Measurements from ENCODE around the gene UBE2U. TPM values are rescaled to one million over a fixed set of nuclear protein-coding genes. Genes with fewer than 3 reads are reported as not detected.

The UBE2U gene
- total RNA-seq, 1 donor from 2014 or later, result not detected

DNA sequence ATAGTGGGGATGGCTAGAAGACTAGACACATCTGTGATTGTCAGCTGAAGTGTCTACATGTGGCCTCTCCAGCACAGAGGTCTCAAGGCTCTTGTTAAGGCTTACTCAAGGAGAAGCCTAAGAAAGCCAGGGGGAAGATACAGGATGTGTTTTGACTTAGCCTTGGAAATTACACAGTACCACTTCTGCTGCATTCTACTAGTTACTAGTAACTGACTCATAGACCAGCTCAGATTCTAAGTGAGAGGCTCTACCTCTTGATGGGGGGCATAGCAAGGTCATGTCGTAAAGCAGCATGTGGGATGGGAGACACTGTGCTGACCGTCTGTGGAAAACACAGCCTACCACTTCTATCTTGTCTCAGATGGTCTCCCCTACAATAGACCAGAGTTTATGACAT, 99.5 kb downstream of the UBE2U start:
- TF ChIP-seq, protein P1, sequence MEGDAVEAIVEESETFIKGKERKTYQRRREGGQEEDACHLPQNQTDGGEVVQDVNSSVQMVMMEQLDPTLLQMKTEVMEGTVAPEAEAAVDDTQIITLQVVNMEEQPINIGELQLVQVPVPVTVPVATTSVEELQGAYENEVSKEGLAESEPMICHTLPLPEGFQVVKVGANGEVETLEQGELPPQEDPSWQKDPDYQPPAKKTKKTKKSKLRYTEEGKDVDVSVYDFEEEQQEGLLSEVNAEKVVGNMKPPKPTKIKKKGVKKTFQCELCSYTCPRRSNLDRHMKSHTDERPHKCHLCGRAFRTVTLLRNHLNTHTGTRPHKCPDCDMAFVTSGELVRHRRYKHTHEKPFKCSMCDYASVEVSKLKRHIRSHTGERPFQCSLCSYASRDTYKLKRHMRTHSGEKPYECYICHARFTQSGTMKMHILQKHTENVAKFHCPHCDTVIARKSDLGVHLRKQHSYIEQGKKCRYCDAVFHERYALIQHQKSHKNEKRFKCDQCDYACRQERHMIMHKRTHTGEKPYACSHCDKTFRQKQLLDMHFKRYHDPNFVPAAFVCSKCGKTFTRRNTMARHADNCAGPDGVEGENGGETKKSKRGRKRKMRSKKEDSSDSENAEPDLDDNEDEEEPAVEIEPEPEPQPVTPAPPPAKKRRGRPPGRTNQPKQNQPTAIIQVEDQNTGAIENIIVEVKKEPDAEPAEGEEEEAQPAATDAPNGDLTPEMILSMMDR (IDR thresholded peaks at IDR 0.05), result no peak
- Histone ChIP-seq H3K27me3 (no peaks in the 10 kb centered on the region), H3K27ac (no peak overlapping the region), H3K36me3 (no peaks in the 10 kb centered on the region), H3K4me1 (no peaks in the 10 kb centered on the region), H3K4me3 (no peak overlapping the region), H3K9me3 (no peaks in the 10 kb centered on the region)
- intact Hi-C loops (cut with DNase I), result no loop called here
- no peak for DNase-seq (ENCODE audit: low spot score in 2 of 2)

DNA sequence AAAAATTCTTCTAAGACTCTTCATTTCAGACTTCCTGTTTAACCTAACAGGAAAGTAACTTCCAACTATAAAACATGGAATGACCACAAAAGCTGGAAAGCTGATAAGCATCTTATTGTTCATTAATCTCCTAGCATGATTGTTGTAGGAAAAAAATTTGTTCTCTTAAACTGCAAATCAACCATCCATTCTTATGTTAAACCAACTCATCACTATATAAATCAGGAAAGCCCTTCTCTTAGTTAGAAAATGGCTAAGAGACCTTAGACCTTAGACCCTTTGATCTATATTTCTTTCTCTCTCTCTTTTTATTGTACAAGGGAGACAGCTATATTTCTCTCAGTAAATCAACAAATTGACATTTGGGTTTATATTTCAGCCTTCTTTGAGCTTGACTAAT, 101.4 kb downstream of the UBE2U start:
- no peaks in the 10 kb centered on the region for H3K36me3 ChIP-seq
- no peaks in the 10 kb centered on the region for H3K27me3 ChIP-seq
- H3K9me3 ChIP-seq, result no peaks in the 10 kb centered on the region
- TF ChIP-seq, protein P1 (IDR thresholded peaks at IDR 0.05), result no peak
- DNase-seq (ENCODE audit: low spot score in 2 of 2), result no peak
- H3K4me3 ChIP-seq, result no peak overlapping the region
- H3K27ac ChIP-seq, result no peak overlapping the region
- no peaks in the 10 kb centered on the region for H3K4me1 ChIP-seq
- intact Hi-C loops (cut with DNase I), result no loop called here

DNA sequence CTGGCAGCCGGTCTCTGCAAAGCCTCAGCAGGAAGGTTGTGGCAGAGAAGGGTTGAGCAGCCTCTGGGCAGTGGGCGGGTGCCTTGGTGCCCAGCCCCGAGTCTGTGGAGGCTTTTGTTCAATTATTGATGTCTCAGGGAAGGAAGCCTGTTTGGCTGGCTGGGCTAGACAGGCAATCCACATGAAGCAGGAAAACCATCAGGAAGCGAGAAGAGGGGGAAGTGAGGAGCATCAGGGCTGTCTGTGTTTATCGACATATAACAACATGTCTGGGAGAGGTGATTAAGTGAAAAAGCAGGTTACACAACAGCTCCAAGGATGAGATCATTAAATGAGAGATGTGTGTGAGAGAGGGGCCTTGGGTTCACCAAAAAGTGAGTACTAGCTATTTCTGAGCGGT, 105.4 kb downstream of the UBE2U start:
- DNase-seq (ENCODE audit: low spot score in 2 of 2), result no peak
- Histone ChIP-seq H3K4me1 (no peaks in the 10 kb centered on the region), H3K9me3 (no peaks in the 10 kb centered on the region), H3K36me3 (no peaks in the 10 kb centered on the region), H3K4me3 (no peak overlapping the region), H3K27ac (no peak overlapping the region), H3K27me3 (no peaks in the 10 kb centered on the region)
- intact Hi-C loops (cut with DNase I), result no loop called here
- TF ChIP-seq, protein P1 (IDR thresholded peaks at IDR 0.05), result no peak

DNA sequence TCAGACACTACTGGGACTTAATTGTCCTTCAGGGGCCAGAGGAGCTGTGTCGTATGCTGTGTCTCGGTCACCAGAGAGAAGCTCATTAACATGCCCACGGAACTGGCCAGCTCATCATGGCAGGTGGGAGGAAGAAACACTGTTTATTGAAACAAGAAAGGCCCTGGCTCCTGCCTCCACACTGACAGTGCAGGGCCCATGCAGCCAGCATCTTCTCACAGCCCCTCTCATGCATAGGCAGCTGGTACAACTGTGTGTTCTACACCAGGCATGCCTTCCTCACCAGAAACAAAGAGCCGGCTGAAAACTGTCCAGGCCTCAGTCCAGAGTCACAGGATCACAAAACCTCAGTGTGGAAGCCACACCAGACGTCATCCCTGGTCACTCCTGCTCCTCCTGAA, 106.0 kb downstream of the UBE2U start:
- DNase-seq (ENCODE audit: low spot score in 2 of 2), result no peak
- Histone ChIP-seq H3K27me3 (no peaks in the 10 kb centered on the region), H3K4me1 (no peaks in the 10 kb centered on the region), H3K36me3 (no peaks in the 10 kb centered on the region), H3K27ac (no peak overlapping the region), H3K4me3 (no peak overlapping the region), H3K9me3 (no peaks in the 10 kb centered on the region)
- TF ChIP-seq, protein P1 (IDR thresholded peaks at IDR 0.05), result no peak
- intact Hi-C loops (cut with DNase I), result no loop called here

DNA sequence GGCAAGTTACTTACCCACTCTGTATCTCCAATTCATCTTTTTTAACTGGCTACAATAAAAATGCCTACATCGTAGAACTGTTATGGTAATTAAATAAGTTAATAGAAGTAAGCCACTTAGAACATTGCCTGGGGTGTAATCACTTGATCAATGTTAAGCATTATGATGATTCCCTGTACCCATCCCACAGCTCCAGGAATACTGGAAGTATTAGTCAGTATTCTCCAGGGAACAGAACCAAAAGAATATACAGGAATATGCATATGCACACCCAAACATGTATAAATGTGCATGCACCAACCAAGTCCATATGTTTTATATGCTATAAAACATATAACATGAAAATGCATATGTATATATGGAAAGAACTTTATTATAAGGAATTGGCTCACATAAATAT, 107.3 kb downstream of the UBE2U start:
- TF ChIP-seq, protein P1 (IDR thresholded peaks at IDR 0.05), result no peak
- Histone ChIP-seq H3K27me3 (no peaks in the 10 kb centered on the region), H3K36me3 (no peaks in the 10 kb centered on the region), H3K27ac (no peak overlapping the region), H3K4me3 (no peak overlapping the region), H3K4me1 (no peaks in the 10 kb centered on the region), H3K9me3 (no peaks in the 10 kb centered on the region)
- intact Hi-C loops (cut with DNase I), result no loop called here
- no peak for DNase-seq (ENCODE audit: low spot score in 2 of 2)

DNA sequence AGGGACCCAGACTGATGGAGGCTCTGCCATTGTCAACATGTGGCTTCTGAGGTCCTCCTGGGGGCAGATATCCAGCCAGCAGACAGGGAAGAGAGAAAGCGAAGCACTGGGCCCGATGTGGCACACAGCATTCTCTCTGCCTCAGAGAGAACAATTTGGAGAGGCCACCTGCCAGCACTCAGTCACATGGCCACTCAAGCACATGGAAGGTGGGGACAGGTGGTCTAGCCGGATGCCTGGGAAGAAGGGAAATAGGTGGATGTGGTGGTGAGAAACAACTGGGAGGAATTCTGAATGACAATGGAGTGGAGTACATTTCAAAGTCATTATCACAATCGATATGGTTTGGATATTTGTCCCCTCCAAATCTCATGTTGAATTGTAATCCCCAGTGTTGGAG, 109.0 kb downstream of the UBE2U start:
- no peak for DNase-seq (ENCODE audit: low spot score in 2 of 2)
- Histone ChIP-seq H3K4me3 (no peak overlapping the region), H3K27ac (no peak overlapping the region), H3K36me3 (no peaks in the 10 kb centered on the region), H3K9me3 (no peaks in the 10 kb centered on the region), H3K27me3 (no peaks in the 10 kb centered on the region), H3K4me1 (no peaks in the 10 kb centered on the region)
- intact Hi-C loops (cut with DNase I), result no loop called here
- TF ChIP-seq, protein P1 (IDR thresholded peaks at IDR 0.05), result no peak

Data from ascending aorta (tissue), 2 donors.